ENCODE data around the gene CRYAA.

Gene CRYAA

GRCh38 chr21:43204638-43205037, 35.8 kb downstream of the CRYAA start:
- no peaks in the 10 kb centered on the region for H4K20me1 ChIP-seq (ENCODE audit: insufficient read depth, low read length)
- no peaks in the 10 kb centered on the region for H3K36me3 ChIP-seq (replicated peaks; ENCODE audit: insufficient read depth, low read length)
- peaks cover 29% of the 10 kb centered on the region for H3K27me3 ChIP-seq (replicated peaks; ENCODE audit: insufficient read depth, low read length)
- no peaks in the 10 kb centered on the region for H3F3A ChIP-seq (ENCODE audit: insufficient read depth, low read length)
- H3K9me3 ChIP-seq (replicated peaks; ENCODE audit: insufficient read depth, low read length) = no peaks in the 10 kb centered on the region
- TF ChIP-seq, protein P1, sequence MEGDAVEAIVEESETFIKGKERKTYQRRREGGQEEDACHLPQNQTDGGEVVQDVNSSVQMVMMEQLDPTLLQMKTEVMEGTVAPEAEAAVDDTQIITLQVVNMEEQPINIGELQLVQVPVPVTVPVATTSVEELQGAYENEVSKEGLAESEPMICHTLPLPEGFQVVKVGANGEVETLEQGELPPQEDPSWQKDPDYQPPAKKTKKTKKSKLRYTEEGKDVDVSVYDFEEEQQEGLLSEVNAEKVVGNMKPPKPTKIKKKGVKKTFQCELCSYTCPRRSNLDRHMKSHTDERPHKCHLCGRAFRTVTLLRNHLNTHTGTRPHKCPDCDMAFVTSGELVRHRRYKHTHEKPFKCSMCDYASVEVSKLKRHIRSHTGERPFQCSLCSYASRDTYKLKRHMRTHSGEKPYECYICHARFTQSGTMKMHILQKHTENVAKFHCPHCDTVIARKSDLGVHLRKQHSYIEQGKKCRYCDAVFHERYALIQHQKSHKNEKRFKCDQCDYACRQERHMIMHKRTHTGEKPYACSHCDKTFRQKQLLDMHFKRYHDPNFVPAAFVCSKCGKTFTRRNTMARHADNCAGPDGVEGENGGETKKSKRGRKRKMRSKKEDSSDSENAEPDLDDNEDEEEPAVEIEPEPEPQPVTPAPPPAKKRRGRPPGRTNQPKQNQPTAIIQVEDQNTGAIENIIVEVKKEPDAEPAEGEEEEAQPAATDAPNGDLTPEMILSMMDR (IDR thresholded peaks at IDR 0.05; ENCODE audit: low read length) = no peak
- TF ChIP-seq EZH2 (optimal IDR thresholded peaks at IDR 0.05; ENCODE audit: low read depth, low read length) (no peak), EZH2phosphoT487 (IDR thresholded peaks at IDR 0.05; ENCODE audit: low read length) (no peak)
- no peak for DNase-seq
- no peaks in the 10 kb centered on the region for H3K9me2 ChIP-seq (replicated peaks; ENCODE audit: insufficient read depth, low read length)
- no peaks in the 10 kb centered on the region for H3K4me1 ChIP-seq (ENCODE audit: low read length)
- H3K27ac ChIP-seq (ENCODE audit: low read length) = no peak overlapping the region
- no peaks in the 10 kb centered on the region for H3K79me2 ChIP-seq (ENCODE audit: low read length)
- H3K9ac ChIP-seq (ENCODE audit: low read length) = no peak overlapping the region
- H3K4me3 ChIP-seq (ENCODE audit: low read length) = no peak overlapping the region
- no peak overlapping the region for H2AFZ ChIP-seq (ENCODE audit: low read length)
- H3K4me2 ChIP-seq (ENCODE audit: low read depth, low read length) = no peak overlapping the region

DNA sequence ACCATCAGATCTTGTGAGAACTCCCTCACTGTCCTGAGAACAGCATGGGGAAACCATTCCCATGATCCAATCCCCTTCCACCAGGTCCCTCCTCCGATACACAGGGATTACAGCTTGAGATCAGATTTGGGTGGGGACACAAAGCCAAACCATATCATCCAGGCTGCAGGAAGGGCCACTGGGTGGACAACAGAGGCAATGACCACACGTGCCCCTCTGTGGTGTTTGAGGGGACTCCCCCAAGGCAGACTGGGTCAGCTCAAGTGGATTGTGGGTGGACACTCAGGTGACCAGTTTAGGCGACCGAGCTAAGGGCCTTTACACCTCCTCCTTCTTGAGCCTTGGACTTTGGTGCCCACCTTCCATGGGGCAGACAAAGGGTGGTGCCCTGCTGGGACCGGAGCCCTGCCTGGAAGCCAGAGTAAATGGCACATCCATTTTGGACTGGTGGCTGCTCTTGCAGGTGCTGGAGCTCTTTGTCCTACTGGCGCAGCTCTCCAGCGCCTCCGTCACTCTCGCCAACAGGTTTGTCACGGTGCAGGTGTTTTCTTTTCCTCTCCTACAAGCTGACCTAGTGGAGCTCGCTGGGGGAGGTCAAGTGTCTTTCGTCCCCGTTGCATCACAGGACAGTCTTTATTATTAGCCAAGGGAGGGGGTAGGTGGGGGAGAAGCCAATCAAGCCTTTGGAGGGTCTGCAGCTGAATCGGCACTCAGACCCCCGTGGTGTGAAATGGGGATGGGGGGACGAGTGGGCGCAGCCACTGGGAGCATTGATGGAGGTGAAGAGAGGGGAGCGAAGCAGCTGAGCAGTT, 37.6 kb downstream of the CRYAA start:
- Histone ChIP-seq H3K4me3 (ENCODE audit: low read length) (no peak overlapping the region), H3K9me3 (replicated peaks; ENCODE audit: insufficient read depth, low read length) (no peaks in the 10 kb centered on the region), H3K36me3 (replicated peaks; ENCODE audit: insufficient read depth, low read length) (no peaks in the 10 kb centered on the region), H3K79me2 (ENCODE audit: low read length) (no peaks in the 10 kb centered on the region), H3F3A (ENCODE audit: insufficient read depth, low read length) (no peaks in the 10 kb centered on the region), H3K4me1 (ENCODE audit: low read length) (no peaks in the 10 kb centered on the region), H4K20me1 (ENCODE audit: insufficient read depth, low read length) (no peaks in the 10 kb centered on the region), H3K9me2 (replicated peaks; ENCODE audit: insufficient read depth, low read length) (no peaks in the 10 kb centered on the region), H3K4me2 (ENCODE audit: low read depth, low read length) (no peak overlapping the region), H2AFZ (ENCODE audit: low read length) (no peak overlapping the region), H3K27ac (ENCODE audit: low read length) (no peak overlapping the region), H3K27me3 (replicated peaks; ENCODE audit: insufficient read depth, low read length) (peaks cover 23% of the 10 kb centered on the region), H3K9ac (ENCODE audit: low read length) (no peak overlapping the region)
- no peak for DNase-seq
- TF ChIP-seq, protein P1 (IDR thresholded peaks at IDR 0.05; ENCODE audit: low read length) = no peak
- no peak for TF ChIP-seq EZH2 (optimal IDR thresholded peaks at IDR 0.05; ENCODE audit: low read depth, low read length)
- no peak for TF ChIP-seq EZH2phosphoT487 (IDR thresholded peaks at IDR 0.05; ENCODE audit: low read length)

DNA sequence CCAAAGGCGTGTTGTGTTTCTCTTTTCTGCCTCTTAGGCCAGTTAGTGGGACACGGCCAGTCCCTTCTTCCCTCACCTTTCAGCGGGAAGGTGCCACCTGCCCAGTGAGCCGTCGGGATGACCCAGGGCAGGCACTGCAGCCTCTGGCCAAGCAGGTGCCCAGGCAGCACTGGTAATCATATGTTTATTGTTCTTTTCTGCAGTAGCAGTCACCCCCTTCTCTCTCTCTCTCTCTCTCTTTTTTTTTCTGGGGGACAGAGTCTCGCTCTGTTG, 38.2 kb downstream of the CRYAA start:
- TF ChIP-seq, protein P1 (IDR thresholded peaks at IDR 0.05; ENCODE audit: low read length) = no peak
- TF ChIP-seq EZH2 (optimal IDR thresholded peaks at IDR 0.05; ENCODE audit: low read depth, low read length) = no peak
- no peak for TF ChIP-seq EZH2phosphoT487 (IDR thresholded peaks at IDR 0.05; ENCODE audit: low read length)
- Histone ChIP-seq H3K9me2 (replicated peaks; ENCODE audit: insufficient read depth, low read length) (no peaks in the 10 kb centered on the region), H3K27me3 (replicated peaks; ENCODE audit: insufficient read depth, low read length) (peaks cover 23% of the 10 kb centered on the region)

More for the DNA sequence above, 38.2 kb downstream of the CRYAA start:
- no peaks in the 10 kb centered on the region for H3F3A ChIP-seq (ENCODE audit: insufficient read depth, low read length)
- H3K4me1 ChIP-seq (ENCODE audit: low read length) = no peaks in the 10 kb centered on the region
- no peak overlapping the region for H3K9ac ChIP-seq (ENCODE audit: low read length)
- H3K36me3 ChIP-seq (replicated peaks; ENCODE audit: insufficient read depth, low read length) = no peaks in the 10 kb centered on the region
- no peak overlapping the region for H2AFZ ChIP-seq (ENCODE audit: low read length)
- no peaks in the 10 kb centered on the region for H3K79me2 ChIP-seq (ENCODE audit: low read length)
- H3K9me3 ChIP-seq (replicated peaks; ENCODE audit: insufficient read depth, low read length) = no peaks in the 10 kb centered on the region
- DNase-seq = no peak
- H4K20me1 ChIP-seq (ENCODE audit: insufficient read depth, low read length) = no peaks in the 10 kb centered on the region
- H3K4me2 ChIP-seq (ENCODE audit: low read depth, low read length) = no peak overlapping the region
- H3K27ac ChIP-seq (ENCODE audit: low read length) = no peak overlapping the region
- H3K4me3 ChIP-seq (ENCODE audit: low read length) = no peak overlapping the region
